Measurements from ENCODE around the gene ZNF263. TPM values are rescaled to one million over a fixed set of nuclear protein-coding genes. Genes with fewer than 3 reads are reported as not detected.

Gene ZNF263
- total RNA-seq, 1 donor from 2014 or later: 34.0 TPM

GRCh38 chr16:3283543-3284447, 504 bp downstream of the ZNF263 start:
- no peak for TF ChIP-seq CTCF (conservative IDR thresholded peaks at IDR 0.05)
- DNase-seq (ENCODE audit: low read depth, low spot score): no peak
- H3K9me3 Mint-ChIP-seq: peaks cover 7% of the 10 kb centered on the region
- peaks cover 41% of the 10 kb centered on the region for H3K36me3 Mint-ChIP-seq (ENCODE audit: low read depth)
- peaks cover 9% of the 10 kb centered on the region for H3K27me3 Mint-ChIP-seq (ENCODE audit: low read depth)
- H3K27ac Mint-ChIP-seq (ENCODE audit: unreplicated experiment): peak overlapping the region; percentile 98
- peak overlapping the region; percentile 95 for H3K4me3 Mint-ChIP-seq
- peaks cover 27% of the 10 kb centered on the region for H3K4me1 Mint-ChIP-seq

GRCh38 chr16:3285131-3285530, 1.8 kb downstream of the ZNF263 start:
- Mint-ChIP-seq H3K9me3 (peaks cover 8% of the 10 kb centered on the region), H3K4me1 (peaks cover 27% of the 10 kb centered on the region), H3K36me3 (ENCODE audit: low read depth) (peaks cover 54% of the 10 kb centered on the region), H3K4me3 (peak overlapping the region; percentile 95), H3K27me3 (ENCODE audit: low read depth) (peaks cover 4% of the 10 kb centered on the region), H3K27ac (ENCODE audit: unreplicated experiment) (no peak overlapping the region)
- TF ChIP-seq CTCF (conservative IDR thresholded peaks at IDR 0.05): no peak
- no peak for DNase-seq (ENCODE audit: low read depth, low spot score)

GRCh38 chr16:3289998-3290673, 6.8 kb downstream of the ZNF263 start:
- no peak for TF ChIP-seq CTCF (conservative IDR thresholded peaks at IDR 0.05)
- H3K27me3 Mint-ChIP-seq (ENCODE audit: low read depth): no peaks in the 10 kb centered on the region
- peaks cover 86% of the 10 kb centered on the region for H3K36me3 Mint-ChIP-seq (ENCODE audit: low read depth)
- no peak overlapping the region for H3K27ac Mint-ChIP-seq (ENCODE audit: unreplicated experiment)
- no peak overlapping the region for H3K4me3 Mint-ChIP-seq
- H3K9me3 Mint-ChIP-seq: peaks cover 32% of the 10 kb centered on the region
- DNase-seq (ENCODE audit: low read depth, low spot score): no peak
- H3K4me1 Mint-ChIP-seq: peaks cover 3% of the 10 kb centered on the region

- Mint-ChIP-seq H3K4me3 (peak overlapping the region; percentile 24), H3K27me3 (ENCODE audit: low read depth) (no peaks in the 10 kb centered on the region), H3K4me1 (no peaks in the 10 kb centered on the region), H3K36me3 (ENCODE audit: low read depth) (peaks cover 84% of the 10 kb centered on the region), H3K9me3 (peaks cover 35% of the 10 kb centered on the region), H3K27ac (ENCODE audit: unreplicated experiment) (no peak overlapping the region)
- no peak for DNase-seq (ENCODE audit: low read depth, low spot score)
- no peak for TF ChIP-seq CTCF (conservative IDR thresholded peaks at IDR 0.05)
Observed at GRCh38 chr16:3292604-3293003, 9.3 kb downstream of the ZNF263 start.

GRCh38 chr16:3295209-3295608, 11.9 kb downstream of the ZNF263 start:
- Mint-ChIP-seq H3K27me3 (ENCODE audit: low read depth) (no peaks in the 10 kb centered on the region), H3K36me3 (ENCODE audit: low read depth) (peaks cover 81% of the 10 kb centered on the region), H3K4me1 (no peaks in the 10 kb centered on the region), H3K27ac (ENCODE audit: unreplicated experiment) (no peak overlapping the region), H3K4me3 (no peak overlapping the region), H3K9me3 (peaks cover 45% of the 10 kb centered on the region)
- no peak for TF ChIP-seq CTCF (conservative IDR thresholded peaks at IDR 0.05)
- DNase-seq (ENCODE audit: low read depth, low spot score): no peak

All from neural crest cell (in vitro differentiated cells).